SK-N-SH (cell line): Measurements from ENCODE around the gene SALL3. TPM values are rescaled to one million over a fixed set of nuclear protein-coding genes. Genes with fewer than 3 reads are reported as not detected.

Source experiments
- CTCF ChIA-PET: fragments of 300-600, 350-600 bp; formaldehyde crosslinking; extraction: SDS; loops from one replicate; lab custom pipeline; 2021; lab: Yijun Ruan, JAX
- POLR2A ChIA-PET: fragments of 350-600 bp; sonication (Branson Sonifier 250); formaldehyde crosslinking; extraction: SDS; loops from one replicate; lab custom pipeline; 2020; ENCODE audit warnings: antibody characterized with exemption, inconsistent platforms; lab: Yijun Ruan, JAX
- DNase-seq: peaks from one replicate; pipeline ENCODE4 v3.0.0; 2012
- H2AFZ ChIP-seq: fragments of 200-600 bp; sonication (generic); 2 replicates; pipeline ENCODE4 v1.8.1; 2016; ENCODE audit warnings: antibody characterized with exemption, mild to moderate bottlenecking, low read depth
- H3F3A ChIP-seq: fragments of 200-600 bp; sonication (generic); replicated peaks from 2 replicates; pipeline ENCODE3; 2016; ENCODE audit warnings: antibody characterized with exemption, mild to moderate bottlenecking; ENCODE audit not compliant: insufficient read depth
- H3K27ac ChIP-seq, 2 experiments: fragments of 200-500 bp in 1 of 2; fragments of 200-600 bp in 1 of 2; sonication (Bioruptor generic) in 1 of 2; sonication (generic), shearing (Covaris generic) in 1 of 2; 2 replicates each; pipeline versions ENCODE4 v1.5.1 to v1.6.1; 2014 to 2016; ENCODE audit warnings: low read depth in 2 of 2, inconsistent platforms in 1 of 2, low read length in 1 of 2, mild to moderate bottlenecking in 1 of 2, mixed read lengths in 1 of 2
- H3K27me3 ChIP-seq: fragments of 200-600 bp; sonication (generic), shearing (Covaris generic); 2 replicates; pipeline ENCODE4 v1.6.1; 2016; ENCODE audit warnings: mixed run types; ENCODE audit not compliant: insufficient read depth
- H3K36me3 ChIP-seq, 2 experiments: fragments of 200-500 bp in 1 of 2; fragments of 200-600 bp in 1 of 2; sonication (Bioruptor generic) in 1 of 2; sonication (generic) in 1 of 2; replicated peaks in 1 of 2; 2 replicates each; pipeline versions ENCODE3 to v1.5.1; 2014 to 2016; ENCODE audit warnings: low read length in 1 of 2, mild to moderate bottlenecking in 1 of 2; ENCODE audit not compliant: insufficient read depth in 2 of 2, control insufficient read depth in 1 of 2
- H3K4me1 ChIP-seq, 2 experiments: fragments of 200-500 bp in 1 of 2; fragments of 200-600 bp in 1 of 2; sonication (Bioruptor generic) in 1 of 2; sonication (generic), shearing (Covaris generic) in 1 of 2; 2 replicates each; pipeline versions ENCODE4 v1.5.1 to v1.6.1; 2014 to 2016; ENCODE audit warnings: low read depth in 1 of 2, low read length in 1 of 2, mixed run types in 1 of 2; ENCODE audit not compliant: insufficient read depth in 2 of 2, control insufficient read depth in 1 of 2
- H3K4me2 ChIP-seq: fragments of 200-600 bp; sonication (generic), shearing (Covaris generic); 2 replicates; pipeline ENCODE4 v1.6.1; 2017; ENCODE audit warnings: mixed run types
- H3K4me3 ChIP-seq, 2 experiments: fragments of 200-500 bp in 1 of 2; fragments of 200-600 bp in 1 of 2; sonication (Bioruptor generic) in 1 of 2; sonication (generic), shearing (Covaris generic) in 1 of 2; 2 replicates each; pipeline versions ENCODE4 v1.5.1 to v1.8.1; 2014 to 2016; ENCODE audit warnings: low read depth in 2 of 2, inconsistent platforms in 1 of 2, low read length in 1 of 2, mild to moderate bottlenecking in 1 of 2, mixed read lengths in 1 of 2, moderate library complexity in 1 of 2
- H3K79me2 ChIP-seq: fragments of 200-600 bp; sonication (generic); 2 replicates; pipeline ENCODE4 v1.8.1; 2017; ENCODE audit warnings: mild to moderate bottlenecking; ENCODE audit not compliant: insufficient read depth
- H3K9ac ChIP-seq: fragments of 200-600 bp; sonication (generic); 2 replicates; pipeline ENCODE4 v1.6.1; 2017; ENCODE audit warnings: mixed run types
- H3K9me2 ChIP-seq: fragments of 200-600 bp; sonication (generic); 2 replicates; pipeline ENCODE4 v1.6.1; 2017; ENCODE audit warnings: mixed run types
- H3K9me3 ChIP-seq: fragments of 200-600 bp; sonication (generic); 2 replicates; pipeline ENCODE4 v1.6.1; 2017; ENCODE audit warnings: mixed run types, mild to moderate bottlenecking, moderate library complexity
- H4K20me1 ChIP-seq: fragments of 200-600 bp; sonication (generic); 2 replicates; pipeline ENCODE4 v1.6.1; 2017; ENCODE audit warnings: mild to moderate bottlenecking, mixed run types; ENCODE audit not compliant: insufficient read depth
- CHD2 ChIP-seq: fragments of 150-350 bp; IDR thresholded peaks from 2 replicates; pipeline ENCODE4 v1.6.1; 2018; ENCODE audit warnings: low read length; ENCODE audit not compliant: partially characterized antibody
- ELF1 ChIP-seq: IDR thresholded peaks from 2 replicates; pipeline ENCODE4 v1.4.0; 2012
- EZH2phosphoT487 ChIP-seq: fragments of 200-600 bp; sonication (generic); IDR thresholded peaks from 2 replicates; pipeline ENCODE4 v1.6.1; 2017; ENCODE audit warnings: low read depth, mixed run types, mild to moderate bottlenecking, antibody characterized with exemption, moderate library complexity, borderline replicate concordance
- FOSL2 ChIP-seq: IDR thresholded peaks from 2 replicates; pipeline ENCODE4 v1.4.0; 2012; ENCODE audit warnings: low read depth, mild to moderate bottlenecking, moderate library complexity, borderline replicate concordance
- FOXJ3 ChIP-seq: sonication (generic); formaldehyde crosslinking; IDR thresholded peaks from 2 replicates; pipeline ENCODE4 v1.5.1; 2020; ENCODE audit warnings: mild to moderate bottlenecking, missing genetic modification reagents
- GABPA ChIP-seq: IDR thresholded peaks from 2 replicates; pipeline ENCODE4 v1.4.0; 2012; ENCODE audit warnings: low read depth, mild to moderate bottlenecking
- IRF3 ChIP-seq: fragments of 150-350 bp; IDR thresholded peaks from 2 replicates; pipeline ENCODE4 v1.6.1; 2016; ENCODE audit warnings: mild to moderate bottlenecking, low read depth, low read length
- MAX ChIP-seq: IDR thresholded peaks from 2 replicates; pipeline ENCODE4 v1.4.0; 2012; ENCODE audit warnings: low read depth
- POLR2AphosphoS5 ChIP-seq: IDR thresholded peaks from 2 replicates; pipeline ENCODE4 v1.6.1; 2012; ENCODE audit warnings: low read depth, low read length
- RFX5 ChIP-seq: IDR thresholded peaks from 2 replicates; pipeline ENCODE4 v1.6.1; 2012; ENCODE audit warnings: mild to moderate bottlenecking, improper control_type of control experiment, low read length
- RXRA ChIP-seq: IDR thresholded peaks from 2 replicates; pipeline ENCODE4 v1.4.0; 2012; ENCODE audit warnings: low read depth, mild to moderate bottlenecking, borderline replicate concordance
- SMC3 ChIP-seq: IDR thresholded peaks from 2 replicates; pipeline ENCODE4 v1.6.1; 2012; ENCODE audit warnings: low read depth, low read length, improper control_type of control experiment
- TCF12 ChIP-seq: IDR thresholded peaks from 2 replicates; pipeline ENCODE4 v1.4.0; 2012
- USF1 ChIP-seq: IDR thresholded peaks from 2 replicates; pipeline ENCODE4 v1.4.0; 2012; ENCODE audit warnings: low read depth, borderline replicate concordance
- USF2 ChIP-seq: fragments of 150-350 bp; IDR thresholded peaks from 2 replicates; pipeline ENCODE4 v1.6.1; 2017; ENCODE audit warnings: antibody characterized with exemption, low read length, low read depth, borderline replicate concordance
- YY1 ChIP-seq: IDR thresholded peaks from 2 replicates; pipeline ENCODE4 v1.4.0; 2012; ENCODE audit warnings: low read depth, mild to moderate bottlenecking
- ZBTB33 ChIP-seq: IDR thresholded peaks from 2 replicates; pipeline ENCODE4 v1.4.0; 2012; ENCODE audit warnings: low read depth, borderline replicate concordance
- WGBS: methylation state at CpG from one replicate; pipeline ENCODE4 v1.1.6; 2017; ENCODE audit warnings: low lambda C conversion rate; 5-methylcytosine and 5-hydroxymethylcytosine counted together
- polyA plus RNA-seq, 3 experiments: library from polyadenylated mRNA; depleted of rRNA; stranded (reverse); fragments of >200 nt; gene quantifications; 2 replicates each; pipeline ENCODE4 v1.2.3, GENCODE V29; 2012

The SALL3 gene
- polyA plus RNA-seq, 1 of the 3 experiments (the other 2 are of a cell fraction), result not detected

- no peaks in the 10 kb centered on the region for H3K9me3 ChIP-seq
- POLR2A ChIA-PET, result no interaction called here
These were observed 44.2 kb upstream of the SALL3 start for GRCh38 chr18:78935406-78935805.

More at GRCh38 chr18:78935406-78935805, 44.2 kb upstream of the SALL3 start:
- TF ChIP-seq ZBTB33 (no peak), RFX5 (no peak), SMC3 (no peak), FOSL2 (no peak), MAX (no peak), USF2 (no peak), FOXJ3 (no peak), GABPA (no peak), IRF3 (no peak), TCF12 (no peak), EZH2phosphoT487 (no peak), POLR2AphosphoS5 (no peak), ELF1 (no peak), RXRA (no peak), USF1 (no peak), YY1 (no peak), CHD2 (no peak)
- no peak overlapping the region for H3K4me2 ChIP-seq
- H3K27ac ChIP-seq, result no peak overlapping the region
- no peak overlapping the region for H3K4me3 ChIP-seq
- no peaks in the 10 kb centered on the region for H3K79me2 ChIP-seq
- peaks cover 67% of the 10 kb centered on the region for H3K27me3 ChIP-seq
- DNase-seq, result no peak
- CTCF ChIA-PET, result no interaction called here
- 13% methylated on average over 2 of the region's 9 CpGs for WGBS
- no peak overlapping the region for H2AFZ ChIP-seq
- H3K9ac ChIP-seq, result no peak overlapping the region
- no peaks in the 10 kb centered on the region for H3K36me3 ChIP-seq
- H3F3A ChIP-seq, result no peaks in the 10 kb centered on the region
- H3K9me2 ChIP-seq, result no peaks in the 10 kb centered on the region
- H4K20me1 ChIP-seq, result no peaks in the 10 kb centered on the region
- H3K4me1 ChIP-seq, result no peaks in the 10 kb centered on the region
